HFF-Myc (cell line): ENCODE measurements around the gene TMPRSS3.

Experiments used
- DNase-seq: peaks from one replicate; pipeline ENCODE4 v3.0.0-alpha.2; 2011; ENCODE audit warnings: low read depth; ENCODE audit errors: extremely low read depth
- H3K4me3 ChIP-seq: replicated peaks from 2 replicates; pipeline ENCODE4 v1.5.1; 2011; ENCODE audit warnings: low read depth, mild to moderate bottlenecking, control low read depth, low read length
- CTCF ChIP-seq: IDR thresholded peaks from 2 replicates; pipeline ENCODE4 v1.5.1; 2012; ENCODE audit warnings: mild to moderate bottlenecking, low read depth, low read length, control low read depth; ENCODE audit errors: missing control alignments

Gene TMPRSS3

GRCh38 chr21:42435401-42435800, 39.5 kb upstream of the TMPRSS3 start:
- TF ChIP-seq CTCF: no peak
- DNase-seq: no peak
- H3K4me3 ChIP-seq: no peak overlapping the region

DNA sequence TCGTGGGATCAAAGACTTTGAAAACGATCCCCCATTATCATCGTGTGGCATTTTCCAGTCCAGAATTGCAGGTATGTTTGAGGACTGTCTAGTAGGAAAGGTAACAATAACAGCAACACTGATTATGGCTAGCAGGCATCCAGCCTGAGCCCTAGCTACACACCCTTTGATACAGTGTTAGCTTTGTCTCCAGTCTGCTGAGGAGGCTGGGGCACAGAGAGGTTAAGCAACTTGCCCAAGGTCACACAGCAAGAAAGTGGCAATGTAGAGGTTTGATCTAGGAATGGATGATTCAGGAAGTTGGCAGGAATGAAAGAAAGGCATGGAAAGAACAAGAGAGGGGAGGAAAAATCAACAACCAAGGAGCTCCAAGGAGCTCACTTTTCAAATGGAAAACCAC, 39.0 kb upstream of the TMPRSS3 start:
- TF ChIP-seq CTCF: no peak
- no peak overlapping the region for H3K4me3 ChIP-seq
- no peak for DNase-seq

- no peak overlapping the region for H3K4me3 ChIP-seq
- no peak for DNase-seq
- TF ChIP-seq CTCF: no peak
Measured at GRCh38 chr21:42433946-42434551, 38.2 kb upstream of the TMPRSS3 start.

DNA sequence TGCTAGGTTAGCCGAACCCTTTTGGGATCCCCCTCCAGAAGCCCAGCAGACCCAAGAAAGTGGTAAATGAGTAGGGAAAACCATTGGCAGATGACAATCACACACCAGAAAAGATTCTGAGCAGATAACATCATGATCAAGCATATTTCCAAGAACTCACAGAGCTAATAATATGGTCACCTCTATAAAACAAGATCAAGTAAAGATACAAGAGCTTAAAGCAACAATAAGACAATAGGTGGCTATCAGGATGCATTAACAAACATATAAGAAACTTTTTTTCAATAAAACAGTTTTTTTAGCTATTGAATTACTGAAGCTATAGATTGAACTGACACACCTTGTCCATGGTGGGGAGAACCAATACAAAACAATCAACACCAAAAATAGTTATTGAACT, 36.8 kb upstream of the TMPRSS3 start:
- no peak for DNase-seq
- H3K4me3 ChIP-seq: no peak overlapping the region
- no peak for TF ChIP-seq CTCF

DNA sequence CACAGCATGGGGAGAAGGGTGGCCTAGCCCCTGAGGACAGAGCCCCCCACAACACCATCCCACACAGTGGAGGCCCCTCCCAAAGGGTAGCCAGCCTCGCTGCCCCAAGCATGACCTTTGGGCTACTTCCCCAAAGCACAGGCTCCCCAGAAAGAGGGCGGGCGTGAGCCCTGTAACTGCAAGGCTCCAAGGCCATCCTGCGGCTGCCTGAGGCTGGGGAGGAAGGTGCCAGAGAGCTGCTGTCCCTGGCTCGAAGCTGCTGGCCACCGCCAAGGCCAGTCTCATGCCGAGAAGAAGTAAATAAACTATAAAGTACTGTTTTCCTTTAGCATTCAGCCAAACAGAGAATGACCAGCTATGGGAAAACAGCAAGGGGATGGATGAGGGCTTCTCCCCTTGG, 35.3 kb upstream of the TMPRSS3 start:
- H3K4me3 ChIP-seq: no peak overlapping the region
- no peak for DNase-seq
- TF ChIP-seq CTCF: no peak

GRCh38 chr21:42430521-42430920, 34.7 kb upstream of the TMPRSS3 start:
- no peak overlapping the region for H3K4me3 ChIP-seq

More at GRCh38 chr21:42430521-42430920, 34.7 kb upstream of the TMPRSS3 start:
- TF ChIP-seq CTCF: no peak
- DNase-seq: no peak
